ENCODE results near the gene FBXO10.
A peak's percentile ranks its signal among the peaks of the same experiment; 100 is the strongest.

Gene FBXO10

DNA sequence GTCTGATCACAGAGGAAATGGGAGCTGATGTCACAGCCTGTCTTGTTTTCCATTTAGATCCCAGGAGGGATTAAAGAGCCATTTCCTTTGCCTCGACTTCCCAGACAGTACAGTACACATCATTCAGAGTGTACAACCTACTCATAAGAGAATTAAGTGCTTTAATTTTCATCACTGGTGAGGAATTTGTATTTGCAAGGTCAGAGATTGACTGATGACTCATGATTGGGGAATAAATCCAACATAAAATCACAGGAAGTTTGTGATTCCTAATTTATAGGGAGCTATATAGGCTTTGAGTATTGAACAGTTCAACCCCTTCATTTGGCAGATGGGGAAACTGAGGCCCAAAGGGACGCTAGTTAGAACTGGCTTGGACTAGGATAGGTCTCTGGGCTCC, 20.3 kb upstream of the FBXO10 start:
- no peak overlapping the region for H3K4me3 ChIP-seq (ENCODE audit: low read depth, low read length)
- DNase-seq (ENCODE audit: low read depth) = no peak
- TF ChIP-seq, protein P1, sequence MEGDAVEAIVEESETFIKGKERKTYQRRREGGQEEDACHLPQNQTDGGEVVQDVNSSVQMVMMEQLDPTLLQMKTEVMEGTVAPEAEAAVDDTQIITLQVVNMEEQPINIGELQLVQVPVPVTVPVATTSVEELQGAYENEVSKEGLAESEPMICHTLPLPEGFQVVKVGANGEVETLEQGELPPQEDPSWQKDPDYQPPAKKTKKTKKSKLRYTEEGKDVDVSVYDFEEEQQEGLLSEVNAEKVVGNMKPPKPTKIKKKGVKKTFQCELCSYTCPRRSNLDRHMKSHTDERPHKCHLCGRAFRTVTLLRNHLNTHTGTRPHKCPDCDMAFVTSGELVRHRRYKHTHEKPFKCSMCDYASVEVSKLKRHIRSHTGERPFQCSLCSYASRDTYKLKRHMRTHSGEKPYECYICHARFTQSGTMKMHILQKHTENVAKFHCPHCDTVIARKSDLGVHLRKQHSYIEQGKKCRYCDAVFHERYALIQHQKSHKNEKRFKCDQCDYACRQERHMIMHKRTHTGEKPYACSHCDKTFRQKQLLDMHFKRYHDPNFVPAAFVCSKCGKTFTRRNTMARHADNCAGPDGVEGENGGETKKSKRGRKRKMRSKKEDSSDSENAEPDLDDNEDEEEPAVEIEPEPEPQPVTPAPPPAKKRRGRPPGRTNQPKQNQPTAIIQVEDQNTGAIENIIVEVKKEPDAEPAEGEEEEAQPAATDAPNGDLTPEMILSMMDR (IDR thresholded peaks at IDR 0.05; ENCODE audit: insufficient read depth, low read depth, low read length, missing control alignments) = no peak

DNA sequence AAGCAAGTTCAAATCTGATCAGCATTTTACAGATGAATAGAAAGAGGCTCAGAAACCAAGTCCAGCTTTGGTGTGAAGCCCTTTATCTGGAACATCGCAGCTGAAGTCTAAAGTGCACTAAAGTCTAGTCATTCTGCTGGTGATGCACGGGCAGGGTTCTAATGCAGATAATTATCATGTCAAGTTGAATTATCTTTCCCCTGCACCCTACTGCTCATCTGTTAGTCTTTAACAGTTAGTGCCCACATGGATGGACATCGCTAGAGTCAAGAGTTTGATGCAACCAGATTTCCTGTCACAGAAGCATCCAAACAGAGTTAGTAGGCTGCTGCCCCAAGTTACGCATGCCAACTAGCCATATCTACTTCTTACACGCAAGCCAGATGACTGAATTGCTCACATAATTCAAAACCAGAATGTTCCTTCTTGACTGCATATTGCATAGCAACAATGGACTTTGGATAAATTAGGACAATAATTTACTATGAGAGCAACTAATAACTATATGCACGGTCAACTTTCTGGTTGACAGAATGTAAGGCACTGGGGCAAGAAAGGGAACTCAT, 17.8 kb upstream of the FBXO10 start:
- TF ChIP-seq, protein P1 (IDR thresholded peaks at IDR 0.05; ENCODE audit: insufficient read depth, low read depth, low read length, missing control alignments) = no peak
- peak overlapping the region; percentile 51; the same call in 1 of the 2 replicates for H3K4me3 ChIP-seq (ENCODE audit: low read depth, low read length)
- DNase-seq (ENCODE audit: low read depth) = no peak

DNA sequence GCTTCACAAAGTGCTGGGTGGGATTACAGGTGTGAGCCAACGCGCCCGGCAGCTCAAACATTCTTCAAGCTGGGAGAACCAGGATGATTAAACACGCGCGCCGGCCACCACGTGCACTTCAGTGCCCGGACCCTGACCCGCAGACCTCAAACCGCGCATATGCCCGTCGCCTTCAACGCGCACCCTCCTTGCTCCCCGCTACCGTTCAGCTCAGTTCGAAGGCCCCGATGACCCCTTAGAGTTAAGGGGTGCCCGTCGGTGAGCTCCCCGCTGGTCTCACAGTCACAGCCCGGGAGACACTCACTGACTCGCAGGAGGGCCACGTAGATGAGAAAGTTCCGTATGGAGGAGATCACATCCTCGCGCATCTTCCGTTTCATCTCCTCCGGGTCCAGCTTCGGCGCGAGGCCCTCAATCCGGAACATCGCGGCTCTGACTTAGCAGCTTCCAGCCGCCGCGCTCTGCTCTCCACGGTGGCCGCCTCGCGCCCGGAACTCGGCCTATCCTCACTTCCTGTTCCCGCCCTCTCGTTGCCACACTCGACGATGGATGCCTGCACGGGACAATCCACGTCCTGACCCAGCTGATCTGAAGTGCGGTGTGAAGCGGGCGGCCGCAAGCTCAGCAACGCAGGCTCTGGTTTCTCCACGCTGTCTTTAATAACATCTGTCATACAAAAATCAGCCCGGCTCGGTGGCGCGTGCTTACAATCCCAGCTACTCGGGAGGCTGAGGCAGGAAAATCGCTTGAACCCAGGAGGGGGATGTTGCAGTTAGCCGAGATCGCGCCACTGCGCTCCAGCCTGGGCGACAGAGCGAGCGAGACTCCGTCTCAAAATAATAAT, 16.1 kb upstream of the FBXO10 start, which contains the start of gene TOMM5:
TSS of gene TOMM5 (minus strand) at position 490 of the 844 bp plus-strand sequence. CDS start at position 425, 65 bp downstream.
- TF ChIP-seq, protein P1 (IDR thresholded peaks at IDR 0.05; ENCODE audit: insufficient read depth, low read depth, low read length, missing control alignments) = no peak
- H3K4me3 ChIP-seq (ENCODE audit: low read depth, low read length) = peak within 1 kb of the TSS; percentile 84
- peak; percentile 96 for DNase-seq (ENCODE audit: low read depth)

DNA sequence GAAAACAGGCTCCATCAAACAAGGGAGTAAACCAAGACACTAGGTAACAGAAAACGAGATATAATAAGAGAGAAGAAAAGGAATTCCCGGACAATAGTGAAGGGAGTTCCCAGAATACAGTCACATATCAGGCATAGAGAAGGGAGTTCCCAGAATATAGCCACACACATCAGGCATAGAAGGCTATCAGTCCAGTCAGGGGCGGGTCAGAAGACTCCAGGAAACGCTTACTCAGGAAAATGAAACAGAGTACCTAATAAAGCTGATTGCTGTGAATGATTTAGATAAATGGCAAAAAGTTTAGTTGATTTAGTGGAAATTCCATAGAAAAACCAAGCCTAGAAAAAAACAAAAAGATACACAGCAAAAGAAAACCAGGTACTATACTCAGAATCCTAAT, 11.3 kb upstream of the FBXO10 start:
- DNase-seq (ENCODE audit: low read depth) = no peak
- no peak overlapping the region for H3K4me3 ChIP-seq (ENCODE audit: low read depth, low read length)
- TF ChIP-seq, protein P1 (IDR thresholded peaks at IDR 0.05; ENCODE audit: insufficient read depth, low read depth, low read length, missing control alignments) = no peak

DNA sequence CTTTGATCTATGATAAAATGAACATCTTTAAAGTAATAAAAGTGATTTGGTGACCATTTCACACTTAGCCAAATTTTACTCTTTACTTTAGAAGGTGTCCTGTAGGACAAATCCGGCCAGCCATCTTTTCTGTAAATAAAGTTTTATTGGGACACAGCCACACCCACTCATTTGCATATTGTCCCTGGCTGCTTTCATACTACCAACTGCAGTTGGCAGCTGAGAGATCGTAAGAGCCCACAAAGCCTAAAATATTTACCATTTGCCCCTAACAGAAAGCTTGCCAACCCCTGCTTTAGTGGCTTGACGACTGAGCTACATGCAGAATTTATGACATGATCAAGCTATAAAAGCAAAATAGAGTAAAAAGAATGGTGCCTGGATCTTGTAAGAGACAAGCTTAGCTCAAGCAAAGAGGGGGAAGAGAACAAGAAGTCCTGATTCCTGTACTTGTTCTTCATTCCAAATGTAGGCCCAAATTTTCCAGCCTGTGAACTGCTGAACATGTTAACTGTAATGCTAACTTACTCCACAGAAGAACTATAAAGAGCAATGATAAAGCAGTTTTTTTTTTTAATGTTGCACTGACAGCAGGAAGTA, 7.4 kb upstream of the FBXO10 start:
- DNase-seq (ENCODE audit: low read depth) = no peak
- TF ChIP-seq, protein P1 (IDR thresholded peaks at IDR 0.05; ENCODE audit: insufficient read depth, low read depth, low read length, missing control alignments) = no peak
- no peak overlapping the region for H3K4me3 ChIP-seq (ENCODE audit: low read depth, low read length)

DNA sequence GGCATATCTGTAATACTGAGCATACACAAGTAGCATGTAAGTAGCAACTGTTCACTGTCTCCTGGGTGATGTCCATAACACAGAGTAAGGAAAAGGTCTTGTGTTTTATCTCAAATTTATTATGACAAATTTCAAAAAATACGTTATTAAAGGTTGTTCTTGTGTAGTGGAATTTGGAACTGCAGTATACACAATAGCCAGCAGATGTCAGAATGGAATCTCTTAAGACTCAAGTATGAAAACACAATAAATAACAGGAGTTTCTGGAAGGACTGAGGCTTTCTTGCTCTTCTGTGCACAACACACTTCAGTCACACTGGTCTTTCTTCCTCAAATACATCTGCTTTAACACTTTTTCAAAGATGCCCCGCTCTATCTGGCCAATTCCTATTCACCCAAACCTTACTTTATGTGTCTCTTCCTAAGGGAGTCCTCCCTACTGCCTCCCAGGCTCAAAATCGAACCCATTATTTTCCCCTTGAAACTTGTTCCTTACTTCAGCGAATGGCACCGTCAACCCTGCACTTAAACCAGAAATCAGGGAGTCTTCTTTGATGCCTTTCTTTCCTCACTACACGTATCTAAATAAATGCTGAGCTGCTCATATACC, 6.5 kb upstream of the FBXO10 start:
- peak; percentile 70 for DNase-seq (ENCODE audit: low read depth)
- H3K4me3 ChIP-seq (ENCODE audit: low read depth, low read length) = no peak overlapping the region
- TF ChIP-seq, protein P1 (IDR thresholded peaks at IDR 0.05; ENCODE audit: insufficient read depth, low read depth, low read length, missing control alignments) = peak; percentile 57

Data from GM12865 (cell line).